MM.1S (cell line): Measurements from ENCODE around the gene IGF2.

Source experiments
- DNase-seq: peaks from one replicate; pipeline ENCODE4 v3.0.0-alpha.2; 2015
- H2AFZ ChIP-seq: fragments of 300-600 bp; sonication (generic); 2 replicates; pipeline ENCODE4 v1.6.0; 2016; ENCODE audit warnings: antibody characterized with exemption, low read length
- H3F3A ChIP-seq: fragments of 300-600 bp; sonication (generic); 2 replicates; pipeline ENCODE4 v1.6.1; 2016; ENCODE audit warnings: mild to moderate bottlenecking, antibody characterized with exemption, low read length, moderate library complexity, mixed read lengths; ENCODE audit not compliant: insufficient read depth
- H3K27ac ChIP-seq: fragments of 300-600 bp; sonication (generic); 2 replicates; pipeline ENCODE4 v1.5.1; 2016; ENCODE audit warnings: mild to moderate bottlenecking, low read length
- H3K27me3 ChIP-seq: fragments of 300-600 bp; sonication (generic); replicated peaks from 2 replicates; pipeline ENCODE4 v1.6.0; 2016; ENCODE audit warnings: low read length; ENCODE audit not compliant: insufficient read depth
- H3K36me3 ChIP-seq: fragments of 300-600 bp; sonication (generic); replicated peaks from 2 replicates; pipeline ENCODE4 v1.6.1; 2016; ENCODE audit warnings: mild to moderate bottlenecking, low read length, mixed read lengths; ENCODE audit not compliant: insufficient read depth
- H3K4me1 ChIP-seq: fragments of 300-600 bp; sonication (generic); 2 replicates; pipeline ENCODE4 v1.6.1; 2016; ENCODE audit warnings: low read length, mixed read lengths
- H3K4me2 ChIP-seq: fragments of 300-600 bp; sonication (generic); 2 replicates; pipeline ENCODE4 v1.6.0; 2016; ENCODE audit warnings: low read depth, low read length
- H3K4me3 ChIP-seq: fragments of 300-600 bp; sonication (generic); 2 replicates; pipeline ENCODE4 v1.5.1; 2016; ENCODE audit warnings: low read length, mixed read lengths
- H3K79me2 ChIP-seq: fragments of 300-600 bp; sonication (generic); 2 replicates; pipeline ENCODE4 v1.6.1; 2016; ENCODE audit warnings: mixed run types, low read length, mixed read lengths
- H3K9ac ChIP-seq: fragments of 300-600 bp; sonication (generic); 2 replicates; pipeline ENCODE4 v1.6.1; 2016; ENCODE audit warnings: low read length, mixed read lengths
- H3K9me2 ChIP-seq: fragments of 300-600 bp; sonication (generic); replicated peaks from 2 replicates; pipeline ENCODE4 v1.6.1; 2016; ENCODE audit warnings: mild to moderate bottlenecking, low read length, mixed read lengths; ENCODE audit not compliant: insufficient read depth
- H3K9me3 ChIP-seq: fragments of 300-600 bp; sonication (generic); replicated peaks from 2 replicates; pipeline ENCODE4 v1.6.1; 2016; ENCODE audit warnings: mild to moderate bottlenecking, low read length, mixed read lengths; ENCODE audit not compliant: insufficient read depth
- H4K20me1 ChIP-seq: fragments of 300-600 bp; sonication (generic); 2 replicates; pipeline ENCODE4 v1.6.1; 2016; ENCODE audit warnings: mild to moderate bottlenecking, low read length, moderate library complexity, mixed read lengths; ENCODE audit not compliant: insufficient read depth
- EZH2 ChIP-seq: fragments of 300-600 bp; sonication (generic); optimal IDR thresholded peaks from 2 replicates; pipeline ENCODE3; 2017; ENCODE audit warnings: low read depth, mild to moderate bottlenecking, antibody characterized with exemption, low read length, mixed read lengths
- EZH2phosphoT487 ChIP-seq: fragments of 300-600 bp; sonication (generic); IDR thresholded peaks from 2 replicates; pipeline ENCODE4 v1.6.1; 2018; ENCODE audit warnings: antibody characterized with exemption, low read length
- TF ChIP-seq, protein P1 (sequence below): fragments of 300-600 bp; sonication (generic); IDR thresholded peaks from 2 replicates; pipeline ENCODE4 v1.5.1; 2016; ENCODE audit warnings: antibody characterized with exemption, low read length, mixed read lengths

Gene IGF2

DNA sequence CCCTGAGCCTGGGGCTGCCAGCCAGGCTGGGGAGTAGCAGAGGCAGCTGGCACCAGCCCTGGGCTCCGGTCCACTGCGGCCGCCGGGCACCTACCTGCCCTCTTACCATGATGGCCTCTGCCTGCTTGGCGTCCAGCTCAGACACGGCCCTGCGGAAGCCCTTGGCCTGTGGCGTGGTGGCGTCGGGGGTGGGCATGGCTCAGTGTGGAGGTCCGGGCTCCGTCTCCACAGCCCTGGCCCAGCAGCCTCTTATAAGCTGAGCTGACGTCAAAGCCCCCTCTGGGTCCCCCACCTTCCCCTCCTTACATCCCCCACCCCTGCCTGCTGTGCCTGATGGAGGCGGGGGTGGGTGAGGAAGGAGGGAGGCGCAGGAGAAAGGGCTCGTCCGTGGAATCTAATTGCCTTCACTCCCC, 32.4 kb upstream of the IGF2 start, which contains the start of gene TH:
TSS of gene TH (minus strand) at position 225 of the 413 bp plus-strand sequence. CDS start at position 196, 29 bp downstream.
- TF ChIP-seq EZH2phosphoT487 = no peak
- TF ChIP-seq EZH2 = no peak
- TF ChIP-seq, protein P1, sequence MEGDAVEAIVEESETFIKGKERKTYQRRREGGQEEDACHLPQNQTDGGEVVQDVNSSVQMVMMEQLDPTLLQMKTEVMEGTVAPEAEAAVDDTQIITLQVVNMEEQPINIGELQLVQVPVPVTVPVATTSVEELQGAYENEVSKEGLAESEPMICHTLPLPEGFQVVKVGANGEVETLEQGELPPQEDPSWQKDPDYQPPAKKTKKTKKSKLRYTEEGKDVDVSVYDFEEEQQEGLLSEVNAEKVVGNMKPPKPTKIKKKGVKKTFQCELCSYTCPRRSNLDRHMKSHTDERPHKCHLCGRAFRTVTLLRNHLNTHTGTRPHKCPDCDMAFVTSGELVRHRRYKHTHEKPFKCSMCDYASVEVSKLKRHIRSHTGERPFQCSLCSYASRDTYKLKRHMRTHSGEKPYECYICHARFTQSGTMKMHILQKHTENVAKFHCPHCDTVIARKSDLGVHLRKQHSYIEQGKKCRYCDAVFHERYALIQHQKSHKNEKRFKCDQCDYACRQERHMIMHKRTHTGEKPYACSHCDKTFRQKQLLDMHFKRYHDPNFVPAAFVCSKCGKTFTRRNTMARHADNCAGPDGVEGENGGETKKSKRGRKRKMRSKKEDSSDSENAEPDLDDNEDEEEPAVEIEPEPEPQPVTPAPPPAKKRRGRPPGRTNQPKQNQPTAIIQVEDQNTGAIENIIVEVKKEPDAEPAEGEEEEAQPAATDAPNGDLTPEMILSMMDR = no peak
- H3K36me3 ChIP-seq = no peaks in the 10 kb centered on the region
- H2AFZ ChIP-seq = no peak within 1 kb of the TSS
- H3K9me2 ChIP-seq = no peaks in the 10 kb centered on the region
- no peak within 1 kb of the TSS for H3K27ac ChIP-seq
- H3F3A ChIP-seq = no peaks in the 10 kb centered on the region
- no peaks in the 10 kb centered on the region for H4K20me1 ChIP-seq
- H3K4me1 ChIP-seq = no peaks in the 10 kb centered on the region
- peaks cover 82% of the 10 kb centered on the region for H3K27me3 ChIP-seq
- no peak within 1 kb of the TSS for H3K9ac ChIP-seq
- DNase-seq = no peak
- no peaks in the 10 kb centered on the region for H3K79me2 ChIP-seq
- H3K4me2 ChIP-seq = no peak within 1 kb of the TSS
- no peaks in the 10 kb centered on the region for H3K9me3 ChIP-seq
- H3K4me3 ChIP-seq = no peak within 1 kb of the TSS

- no peaks in the 10 kb centered on the region for H3K9me3 ChIP-seq
- TF ChIP-seq, protein P1 = no peak
- TF ChIP-seq EZH2phosphoT487 (no peak), EZH2 (no peak)
- H4K20me1 ChIP-seq = no peaks in the 10 kb centered on the region
- no peak overlapping the region for H3K9ac ChIP-seq
- H3K27ac ChIP-seq = no peak overlapping the region
- no peaks in the 10 kb centered on the region for H3K4me1 ChIP-seq
- no peaks in the 10 kb centered on the region for H3K9me2 ChIP-seq
- H3F3A ChIP-seq = no peaks in the 10 kb centered on the region
- H3K27me3 ChIP-seq = peaks cover 82% of the 10 kb centered on the region
- H3K36me3 ChIP-seq = no peaks in the 10 kb centered on the region
- H3K4me3 ChIP-seq = no peak overlapping the region
- no peak for DNase-seq
- no peaks in the 10 kb centered on the region for H3K79me2 ChIP-seq
- H3K4me2 ChIP-seq = no peak overlapping the region
- no peak overlapping the region for H2AFZ ChIP-seq
These were observed 30.7 kb upstream of the IGF2 start for GRCh38 chr11:2169626-2170570.

- Histone ChIP-seq H2AFZ (no peak overlapping the region), H3K4me3 (no peak overlapping the region), H3K4me2 (no peak overlapping the region), H3K9me2 (no peaks in the 10 kb centered on the region), H3K27me3 (peaks cover 83% of the 10 kb centered on the region), H3K79me2 (no peaks in the 10 kb centered on the region), H4K20me1 (no peaks in the 10 kb centered on the region), H3K4me1 (no peaks in the 10 kb centered on the region), H3K9ac (no peak overlapping the region), H3K36me3 (no peaks in the 10 kb centered on the region), H3K27ac (no peak overlapping the region), H3K9me3 (no peaks in the 10 kb centered on the region), H3F3A (no peaks in the 10 kb centered on the region)
- no peak for TF ChIP-seq EZH2phosphoT487
- TF ChIP-seq, protein P1 = no peak
- no peak for TF ChIP-seq EZH2
- no peak for DNase-seq
These were observed 29.8 kb upstream of the IGF2 start for GRCh38 chr11:2169005-2169378.
